Measurements from ENCODE around the gene LPCAT3. TPM values are rescaled to one million over a fixed set of nuclear protein-coding genes. Genes with fewer than 3 reads are reported as not detected.

LPCAT3 gene
- total and polyA plus RNA-seq, 2 of the 13 experiments (the other 11 are each of a cell fraction or from before 2014, with no cell fraction given), result 44.5 to 64.3 TPM

DNA sequence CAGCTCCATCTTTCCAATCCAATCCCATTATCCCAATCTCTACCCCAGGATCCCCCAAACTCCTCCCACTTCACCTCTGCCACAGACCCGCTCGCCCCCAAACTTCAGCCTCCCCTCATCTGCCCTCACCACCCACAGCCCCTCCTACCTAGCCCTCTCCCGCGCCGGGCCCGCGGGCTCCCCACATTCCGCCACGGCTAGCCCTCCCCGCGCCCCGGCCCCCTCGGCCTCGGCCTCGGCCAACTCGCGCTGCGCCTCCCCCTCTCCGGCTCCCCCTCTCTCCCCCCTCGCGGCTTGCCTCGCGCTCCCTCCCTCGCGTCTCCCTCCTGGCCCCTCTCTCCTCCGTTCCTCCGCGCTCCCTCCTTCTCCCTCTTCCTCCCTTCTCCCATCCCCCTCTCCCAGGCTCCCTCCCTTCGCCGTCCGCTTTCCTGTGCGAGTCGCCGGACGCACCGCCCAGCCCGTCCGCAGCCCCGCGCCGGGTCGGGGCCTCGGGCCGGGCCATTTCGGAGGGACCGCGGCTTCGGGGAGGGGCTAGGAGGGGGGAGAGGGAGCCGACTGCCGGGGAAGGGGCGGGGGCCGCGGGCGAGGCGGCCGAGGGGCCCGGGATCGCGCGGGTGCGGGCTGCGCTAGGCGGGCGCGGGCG lies 90.8 kb downstream of the LPCAT3 start, which contains the start of gene ATN1 (continued):
- TF ChIP-seq RBFOX2 (IDR thresholded peaks at IDR 0.05; ENCODE audit: low read depth, low read length), result peak; percentile 82
- TF ChIP-seq KLF16 (CRISPR knock-in tag; IDR thresholded peaks at IDR 0.05), result peak in 1 of 2 experiments; percentile 55; a peak in 1 of 4 replicates
- no peak for TF ChIP-seq SETDB1 (CRISPR knock-in tag; IDR thresholded peaks at IDR 0.05; ENCODE audit: borderline replicate concordance)
- no peak for TF ChIP-seq LCORL (IDR thresholded peaks at IDR 0.05)
- peak; percentile 60; the same call in 1 of the 2 replicates for TF ChIP-seq LCORL (CRISPR knock-in tag; IDR thresholded peaks at IDR 0.05)
- peak; percentile 26 for TF ChIP-seq YY1 (IDR thresholded peaks at IDR 0.05; ENCODE audit: insufficient read depth, insufficient replicate concordance, low read depth, low read length)
- 0 out of 2 replicates have a peak, but pooled peaks have one; percentile 39 for TF ChIP-seq ZNF446 (CRISPR knock-in tag; IDR thresholded peaks at IDR 0.05)
- TF ChIP-seq RBM22 (optimal IDR thresholded peaks at IDR 0.05; ENCODE audit: low read length), result peak; percentile 22
- TF ChIP-seq ZNF143 (CRISPR knock-in tag; IDR thresholded peaks at IDR 0.05), result no peak
- TF ChIP-seq, protein P1, sequence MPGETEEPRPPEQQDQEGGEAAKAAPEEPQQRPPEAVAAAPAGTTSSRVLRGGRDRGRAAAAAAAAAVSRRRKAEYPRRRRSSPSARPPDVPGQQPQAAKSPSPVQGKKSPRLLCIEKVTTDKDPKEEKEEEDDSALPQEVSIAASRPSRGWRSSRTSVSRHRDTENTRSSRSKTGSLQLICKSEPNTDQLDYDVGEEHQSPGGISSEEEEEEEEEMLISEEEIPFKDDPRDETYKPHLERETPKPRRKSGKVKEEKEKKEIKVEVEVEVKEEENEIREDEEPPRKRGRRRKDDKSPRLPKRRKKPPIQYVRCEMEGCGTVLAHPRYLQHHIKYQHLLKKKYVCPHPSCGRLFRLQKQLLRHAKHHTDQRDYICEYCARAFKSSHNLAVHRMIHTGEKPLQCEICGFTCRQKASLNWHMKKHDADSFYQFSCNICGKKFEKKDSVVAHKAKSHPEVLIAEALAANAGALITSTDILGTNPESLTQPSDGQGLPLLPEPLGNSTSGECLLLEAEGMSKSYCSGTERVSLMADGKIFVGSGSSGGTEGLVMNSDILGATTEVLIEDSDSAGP (CRISPR knock-in tag; IDR thresholded peaks at IDR 0.05; ENCODE audit: borderline replicate concordance), result peak; percentile 25; the same call in 1 of the 2 replicates
- no peak for TF ChIP-seq ZNF225 (CRISPR knock-in tag; IDR thresholded peaks at IDR 0.05)
- TF ChIP-seq, protein P2, sequence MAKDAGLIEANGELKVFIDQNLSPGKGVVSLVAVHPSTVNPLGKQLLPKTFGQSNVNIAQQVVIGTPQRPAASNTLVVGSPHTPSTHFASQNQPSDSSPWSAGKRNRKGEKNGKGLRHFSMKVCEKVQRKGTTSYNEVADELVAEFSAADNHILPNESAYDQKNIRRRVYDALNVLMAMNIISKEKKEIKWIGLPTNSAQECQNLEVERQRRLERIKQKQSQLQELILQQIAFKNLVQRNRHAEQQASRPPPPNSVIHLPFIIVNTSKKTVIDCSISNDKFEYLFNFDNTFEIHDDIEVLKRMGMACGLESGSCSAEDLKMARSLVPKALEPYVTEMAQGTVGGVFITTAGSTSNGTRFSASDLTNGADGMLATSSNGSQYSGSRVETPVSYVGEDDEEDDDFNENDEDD (CRISPR knock-in tag; IDR thresholded peaks at IDR 0.05; ENCODE audit: borderline replicate concordance), result 0 out of 2 replicates have a peak, but pooled peaks have one; percentile 10
- TF ChIP-seq GABPB1 (CRISPR knock-in tag; IDR thresholded peaks at IDR 0.05), result peak; percentile 54; the same call in 1 of the 2 replicates
- TF ChIP-seq MTA1 (CRISPR knock-in tag; IDR thresholded peaks at IDR 0.05; ENCODE audit: borderline replicate concordance), result peak; percentile 30; the same call in 1 of the 2 replicates
- TF ChIP-seq AGO2 (optimal IDR thresholded peaks at IDR 0.05; ENCODE audit: low read depth, low read length), result peak; percentile 58
- TF ChIP-seq ELF3 (CRISPR knock-in tag; IDR thresholded peaks at IDR 0.05), result peak; percentile 31; the same call in 1 of the 2 replicates
- peak; percentile 32; the same call in 1 of the 2 replicates for TF ChIP-seq SAP130 (CRISPR knock-in tag; IDR thresholded peaks at IDR 0.05; ENCODE audit: low read depth)
- TF ChIP-seq, protein P3, sequence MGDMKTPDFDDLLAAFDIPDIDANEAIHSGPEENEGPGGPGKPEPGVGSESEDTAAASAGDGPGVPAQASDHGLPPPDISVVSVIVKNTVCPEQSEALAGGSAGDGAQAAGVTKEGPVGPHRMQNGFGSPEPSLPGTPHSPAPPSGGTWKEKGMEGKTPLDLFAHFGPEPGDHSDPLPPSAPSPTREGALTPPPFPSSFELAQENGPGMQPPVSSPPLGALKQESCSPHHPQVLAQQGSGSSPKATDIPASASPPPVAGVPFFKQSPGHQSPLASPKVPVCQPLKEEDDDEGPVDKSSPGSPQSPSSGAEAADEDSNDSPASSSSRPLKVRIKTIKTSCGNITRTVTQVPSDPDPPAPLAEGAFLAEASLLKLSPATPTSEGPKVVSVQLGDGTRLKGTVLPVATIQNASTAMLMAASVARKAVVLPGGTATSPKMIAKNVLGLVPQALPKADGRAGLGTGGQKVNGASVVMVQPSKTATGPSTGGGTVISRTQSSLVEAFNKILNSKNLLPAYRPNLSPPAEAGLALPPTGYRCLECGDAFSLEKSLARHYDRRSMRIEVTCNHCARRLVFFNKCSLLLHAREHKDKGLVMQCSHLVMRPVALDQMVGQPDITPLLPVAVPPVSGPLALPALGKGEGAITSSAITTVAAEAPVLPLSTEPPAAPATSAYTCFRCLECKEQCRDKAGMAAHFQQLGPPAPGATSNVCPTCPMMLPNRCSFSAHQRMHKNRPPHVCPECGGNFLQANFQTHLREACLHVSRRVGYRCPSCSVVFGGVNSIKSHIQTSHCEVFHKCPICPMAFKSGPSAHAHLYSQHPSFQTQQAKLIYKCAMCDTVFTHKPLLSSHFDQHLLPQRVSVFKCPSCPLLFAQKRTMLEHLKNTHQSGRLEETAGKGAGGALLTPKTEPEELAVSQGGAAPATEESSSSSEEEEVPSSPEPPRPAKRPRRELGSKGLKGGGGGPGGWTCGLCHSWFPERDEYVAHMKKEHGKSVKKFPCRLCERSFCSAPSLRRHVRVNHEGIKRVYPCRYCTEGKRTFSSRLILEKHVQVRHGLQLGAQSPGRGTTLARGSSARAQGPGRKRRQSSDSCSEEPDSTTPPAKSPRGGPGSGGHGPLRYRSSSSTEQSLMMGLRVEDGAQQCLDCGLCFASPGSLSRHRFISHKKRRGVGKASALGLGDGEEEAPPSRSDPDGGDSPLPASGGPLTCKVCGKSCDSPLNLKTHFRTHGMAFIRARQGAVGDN (CRISPR knock-in tag; IDR thresholded peaks at IDR 0.05), result peak; percentile 68
- TF ChIP-seq ZIK1 (CRISPR knock-in tag; IDR thresholded peaks at IDR 0.05; ENCODE audit: borderline replicate concordance, low read depth), result no peak
- TF ChIP-seq ZNF746 (CRISPR knock-in tag; IDR thresholded peaks at IDR 0.05), result peak; percentile 60; the same call in 1 of the 2 replicates

Measured in HepG2 (cell line).